Endothelial cell of umbilical vein (primary cell): ENCODE data around the gene TBCD. TPM values are rescaled to one million over a fixed set of nuclear protein-coding genes. Genes with fewer than 3 reads are reported as not detected.

Experiments
- BruUV-seq: library from RNA; stranded (reverse); fragments of 400-500 nt; replicated peaks from 2 replicates; lab custom pipeline; 2021; lab: Mats Ljungman, UMichigan
- CTCF ChIA-PET: fragments of 300-600, 350-600 bp; sonication (Branson Sonifier 250); formaldehyde crosslinking; loops from one replicate; lab custom pipeline; 2021; ENCODE audit warnings: antibody characterized with exemption, inconsistent platforms; lab: Charles Lee
- POLR2A ChIA-PET: fragments of 300-600, 350-600 bp; sonication (Branson Sonifier 250); formaldehyde crosslinking; loops from one replicate; lab custom pipeline; 2021; ENCODE audit warnings: antibody characterized with exemption, inconsistent platforms; lab: Charles Lee
- DNase-seq: peaks from one replicate; pipeline ENCODE4 v3.0.0-alpha.2; 2011; ENCODE audit warnings: low read depth, low spot score
- FAIRE-seq: peaks from 2 replicates; lab custom pipeline; 2011; peaks lifted over from hg19 to GRCh38; lab: Jason Lieb, UNC
- H2AFZ ChIP-seq: 2 replicates; pipeline ENCODE4 v1.6.0; 2012; ENCODE audit warnings: low read depth, low read length, control low read depth, inconsistent platforms
- H3K27ac ChIP-seq: 2 replicates; pipeline ENCODE4 v1.5.1; 2011; ENCODE audit warnings: low read depth, mild to moderate bottlenecking, control low read depth, low read length, moderate library complexity; ENCODE audit not compliant: insufficient read depth
- H3K27me3 ChIP-seq, 2 experiments: 2 replicates each; pipeline versions ENCODE4 v1.6.0 to v1.6.1; 2011; ENCODE audit warnings: low read length in 2 of 2, mixed read lengths in 1 of 2; ENCODE audit not compliant: control insufficient read depth in 2 of 2, insufficient read depth in 2 of 2
- H3K36me3 ChIP-seq, 2 experiments: 2 replicates in 1 of 2; 3 replicates in 1 of 2; pipeline ENCODE4 v1.5.1; 2011; ENCODE audit warnings: low read length in 2 of 2, mild to moderate bottlenecking in 1 of 2, moderate library complexity in 1 of 2; ENCODE audit not compliant: control insufficient read depth in 2 of 2, insufficient read depth in 2 of 2; ENCODE audit errors: extremely low read depth in 1 of 2
- H3K4me1 ChIP-seq: 3 replicates; pipeline ENCODE4 v1.5.1; 2011; ENCODE audit warnings: mild to moderate bottlenecking, low read length; ENCODE audit not compliant: control insufficient read depth, insufficient read depth; ENCODE audit errors: extremely low read depth
- H3K4me2 ChIP-seq: 2 replicates; pipeline ENCODE4 v1.6.1; 2011; ENCODE audit warnings: low read length, control low read depth, mixed read lengths; ENCODE audit not compliant: insufficient read depth
- H3K4me3 ChIP-seq, 3 experiments: fragments of 200-600 bp in 1 of 3; sonication (generic), shearing (Covaris generic) in 1 of 3; replicated peaks in 1 of 3; 2 replicates each; pipeline ENCODE4 v1.5.1; 2011 to 2016; ENCODE audit warnings: control low read depth in 3 of 3, low read length in 3 of 3, mild to moderate bottlenecking in 2 of 3, inconsistent platforms in 1 of 3, low read depth in 1 of 3, moderate library complexity in 1 of 3; ENCODE audit not compliant: insufficient read depth in 1 of 3
- H3K79me2 ChIP-seq: 2 replicates; pipeline ENCODE4 v1.6.0; 2012; ENCODE audit warnings: low read length, inconsistent platforms; ENCODE audit not compliant: control insufficient read depth, insufficient read depth
- H3K9ac ChIP-seq: replicated peaks from 2 replicates; pipeline ENCODE3; 2011; ENCODE audit warnings: low read length, control low read depth; ENCODE audit not compliant: insufficient read depth; ENCODE audit errors: extremely low read depth
- H3K9me1 ChIP-seq: replicated peaks from 3 replicates; pipeline ENCODE4 v1.6.0; 2011; ENCODE audit warnings: mild to moderate bottlenecking, low read length; ENCODE audit not compliant: control insufficient read depth, insufficient read depth; ENCODE audit errors: extremely low read depth
- H3K9me3 ChIP-seq: replicated peaks from 2 replicates; pipeline ENCODE4 v1.5.1; 2012; ENCODE audit warnings: low read length, inconsistent platforms; ENCODE audit not compliant: control insufficient read depth, insufficient read depth
- H4K20me1 ChIP-seq: replicated peaks from 2 replicates; pipeline ENCODE3; 2011; ENCODE audit warnings: mild to moderate bottlenecking, low read length; ENCODE audit not compliant: control insufficient read depth, insufficient read depth; ENCODE audit errors: extremely low read depth
- CTCF ChIP-seq, 2 donors: IDR thresholded peaks; 1 replicate in 1 of 2; 2 replicates in 1 of 2; pipeline ENCODE4 v1.5.1; 2011; ENCODE audit warnings: low read length in 2 of 2, mild to moderate bottlenecking in 2 of 2, moderate library complexity in 2 of 2, control low read depth in 1 of 2, inconsistent platforms in 1 of 2, low read depth in 1 of 2; ENCODE audit not compliant: insufficient read depth in 1 of 2; ENCODE audit errors: extremely low read depth in 1 of 2
- EZH2 ChIP-seq: IDR thresholded peaks from 2 replicates; pipeline ENCODE4 v1.6.1; 2012; ENCODE audit warnings: borderline replicate concordance, low read depth, mild to moderate bottlenecking, moderate library complexity, low read length, inconsistent platforms; ENCODE audit not compliant: severe bottlenecking
- FOS ChIP-seq: IDR thresholded peaks from 2 replicates; pipeline ENCODE4 v1.6.1; 2011; ENCODE audit warnings: mild to moderate bottlenecking, low read length, moderate library complexity, borderline replicate concordance; ENCODE audit not compliant: insufficient read depth
- GATA2 ChIP-seq: IDR thresholded peaks from 2 replicates; pipeline ENCODE4 v1.7.0; 2011; ENCODE audit warnings: low read depth, mild to moderate bottlenecking, moderate library complexity, mixed read lengths, low read length; ENCODE audit not compliant: insufficient read length, insufficient read depth
- JUN ChIP-seq: IDR thresholded peaks from 2 replicates; pipeline ENCODE4 v1.6.1; 2011; ENCODE audit warnings: borderline replicate concordance, low read depth; ENCODE audit not compliant: insufficient read length, insufficient read depth
- POLR2A ChIP-seq: IDR thresholded peaks from 2 replicates; pipeline ENCODE4 v1.6.1; 2012; ENCODE audit warnings: low read depth, mild to moderate bottlenecking, control low read depth, low read length
- dilution Hi-C: fragments of 300-500 bp; cut with MboI; formaldehyde crosslinking; loops from one replicate; pipeline ENCODE4 v1.15.0; 2019; ENCODE audit warnings: low sequenced_read_pairs; ENCODE audit not compliant: extremely low pct_ligation_motif_present
- intact Hi-C: fragments of 100-400 bp; cut with micrococcal nuclease; formaldehyde crosslinking; loops from one replicate; pipeline ENCODE4 v1.10.0; 2022
- polyA plus RNA-seq, 4 experiments: library from polyadenylated mRNA; depleted of rRNA in 3 of 4; stranded (reverse) in 3 of 4; unstranded in 1 of 4; fragments of >200 nt; gene quantifications; 2 replicates each; pipeline versions ENCODE4 v1.2.1 to v1.2.3, GENCODE V29; 2011 to 2012; ENCODE audit warnings: missing spikeins in 1 of 4
- total RNA-seq: library from RNA; stranded (reverse); gene quantifications from 2 replicates; pipeline ENCODE4 v1.2.3, GENCODE V29; 2021
- TF ChIP-seq, protein P1 (sequence below): IDR thresholded peaks from 2 replicates; pipeline ENCODE4 v1.6.1; 2011; ENCODE audit not compliant: insufficient read depth, insufficient read length

Gene TBCD
- total and polyA plus RNA-seq, 2 donors (not counting 3 experiments of a cell fraction or from before 2014, with no cell fraction given), result 121 to 145 TPM

DNA sequence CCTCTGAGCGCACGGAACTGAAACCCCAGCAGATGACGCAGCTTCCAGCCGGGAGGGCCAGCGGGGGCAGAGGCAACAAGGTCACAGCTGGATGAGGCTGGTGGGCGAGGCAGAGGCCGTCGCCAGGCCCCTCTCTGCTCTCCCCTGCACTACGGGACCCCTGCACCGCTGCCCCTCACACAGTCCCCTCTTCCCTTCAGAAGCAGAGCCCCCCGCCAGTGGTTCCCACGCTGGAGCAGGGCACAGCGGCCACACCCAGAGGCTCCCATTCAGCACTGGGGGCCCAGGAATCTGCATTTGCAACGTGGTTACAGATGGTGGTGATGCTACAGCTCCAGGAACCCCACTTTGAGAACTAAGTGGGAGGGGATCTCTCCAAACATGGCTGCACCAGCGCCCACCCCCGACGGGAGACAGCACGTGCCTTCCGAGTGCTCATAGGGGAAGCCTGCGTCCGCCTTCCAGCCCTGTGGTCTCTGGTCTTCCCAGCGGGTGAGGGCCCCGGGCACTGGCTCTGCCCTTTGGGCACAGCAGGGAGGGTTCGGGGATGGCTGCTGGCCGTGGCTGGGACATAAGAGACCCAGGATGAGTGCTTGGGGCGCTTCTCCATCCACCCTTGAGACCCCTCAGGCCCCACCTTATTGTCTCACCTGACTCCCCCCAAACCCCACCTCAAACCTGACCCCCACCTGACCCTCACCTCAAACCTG is 48.7 kb upstream of the TBCD start:
- Histone ChIP-seq H3K4me2 (no peak overlapping the region), H3K9ac (no peak overlapping the region), H3K9me3 (no peaks in the 10 kb centered on the region), H3K9me1 (no peaks in the 10 kb centered on the region), H3K4me1 (no peaks in the 10 kb centered on the region), H2AFZ (no peak overlapping the region), H3K36me3 (no peaks in the 10 kb centered on the region), H3K4me3 (no peak overlapping the region), H4K20me1 (no peaks in the 10 kb centered on the region), H3K27me3 (no peaks in the 10 kb centered on the region), H3K79me2 (no peaks in the 10 kb centered on the region), H3K27ac (no peak overlapping the region)
- dilution Hi-C loops (no loop called here), intact Hi-C loops (no loop called here)
- FAIRE-seq, result no peak
- CTCF ChIA-PET, result no interaction called here
- no peak for DNase-seq
- TF ChIP-seq EZH2 (no peak), POLR2A (no peak), JUN (no peak), GATA2 (no peak), FOS (no peak), CTCF (IDR thresholded peaks at IDR 0.05; ENCODE audit: extremely low read depth in 1 of 2, insufficient read depth in 1 of 2, low read depth in 1 of 2, low read length in 2 of 2) (no peak)
- TF ChIP-seq, protein P1, sequence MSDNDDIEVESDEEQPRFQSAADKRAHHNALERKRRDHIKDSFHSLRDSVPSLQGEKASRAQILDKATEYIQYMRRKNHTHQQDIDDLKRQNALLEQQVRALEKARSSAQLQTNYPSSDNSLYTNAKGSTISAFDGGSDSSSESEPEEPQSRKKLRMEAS, result no peak
- POLR2A ChIA-PET, result no interaction called here
- BruUV-seq, result no TSS peak
